K562 (cell line): ENCODE data around the gene BAG5. TPM values are rescaled to one million over a fixed set of nuclear protein-coding genes. Genes with fewer than 3 reads are reported as not detected.

Experiments
- CCAR2 ChIP-seq: fragments of 200-400 bp; formaldehyde crosslinking; IDR thresholded peaks from 2 replicates; pipeline ENCODE4 v1.6.1; 2017; ENCODE audit warnings: mild to moderate bottlenecking, low read depth, low read length
- CCNT2 ChIP-seq: IDR thresholded peaks from 2 replicates; pipeline ENCODE4 v1.6.1; 2011; ENCODE audit warnings: borderline replicate concordance, low read depth, mild to moderate bottlenecking, moderate library complexity, mixed read lengths, low read length; ENCODE audit not compliant: insufficient read length; ENCODE audit errors: extremely low read depth
- CREM ChIP-seq: IDR thresholded peaks from 2 replicates; pipeline ENCODE4 v1.6.1; 2014; ENCODE audit warnings: antibody characterized with exemption, low read depth
- ELF1 ChIP-seq: fragments of 200-800 bp; sonication (Bioruptor generic); IDR thresholded peaks from 2 replicates; pipeline ENCODE4 v1.6.1; 2016; ENCODE audit warnings: missing genetic modification characterization, missing compliant biosample characterization
- MAZ ChIP-seq, 2 experiments: fragments of 450-650 bp in 1 of 2; sonication (generic) in 1 of 2; formaldehyde crosslinking; IDR thresholded peaks in 1 of 2; conservative IDR thresholded peaks in 1 of 2; 2 replicates each; pipeline versions ENCODE4 v1.4.0 to v1.5.0; 2020; ENCODE audit warnings: mild to moderate bottlenecking in 1 of 2, missing genetic modification reagents in 1 of 2
- NR2F6 ChIP-seq: fragments of 450-650 bp; formaldehyde crosslinking; IDR thresholded peaks from 2 replicates; pipeline ENCODE4 v1.4.0; 2020; ENCODE audit warnings: mild to moderate bottlenecking
- RBFOX2 ChIP-seq: fragments of 200-400 bp; formaldehyde crosslinking; IDR thresholded peaks from 2 replicates; pipeline ENCODE4 v1.6.1; 2017; ENCODE audit warnings: low read depth, mild to moderate bottlenecking, low read length, moderate library complexity
- TBP ChIP-seq: optimal IDR thresholded peaks from 2 replicates; pipeline ENCODE3; 2011; ENCODE audit warnings: low read depth, low read length, improper control_type of control experiment
- ZFP36 ChIP-seq: fragments of 150-350 bp; IDR thresholded peaks from 2 replicates; pipeline ENCODE4 v1.6.1; 2018; ENCODE audit warnings: low read length, low read depth; ENCODE audit not compliant: partially characterized antibody
- ZFX ChIP-seq: sonication (generic); formaldehyde crosslinking; IDR thresholded peaks from 2 replicates; pipeline ENCODE4 v1.8.0; 2022; ENCODE audit warnings: mild to moderate bottlenecking, missing genetic modification reagents, moderate library complexity
- polyA plus RNA-seq, 8 experiments: library from polyadenylated mRNA; depleted of rRNA in 4 of 8; stranded (reverse) in 5 of 8; unstranded in 3 of 8; fragments of >200 nt; fragmentation: Nextera tagmentation in 2 of 8; fragmentation: Illumina TruSeq in 1 of 8; extraction: Ambion mirVana in 2 of 8; extraction: Trizol in 1 of 8; gene quantifications; 2 replicates each; pipeline versions ENCODE4 v1.2.1 to v1.2.3, GENCODE V29; 2011 to 2014; ENCODE audit warnings: inconsistent platforms in 1 of 8, missing spikeins in 1 of 8
- total RNA-seq, 7 experiments: library from RNA; depleted of rRNA in 6 of 7; stranded (reverse); fragments of >200 nt in 6 of 7; fragmentation: Illumina TruSeq in 2 of 7; extraction: Trizol in 2 of 7; gene quantifications; 2 replicates each; pipeline versions ENCODE4 v1.2.1 to v1.2.3, GENCODE V29; 2011 to 2021; ENCODE audit warnings: low replicate concordance in 1 of 7
- TF ChIP-seq, protein P1 (sequence below): sonication (generic); formaldehyde crosslinking; IDR thresholded peaks from 2 replicates; pipeline ENCODE4 v1.8.0; 2022; ENCODE audit warnings: mild to moderate bottlenecking, missing genetic modification reagents
- TF ChIP-seq, protein P2 (sequence below), 2 experiments: fragments of 450-650 bp; conservative IDR thresholded peaks; 2 replicates each; pipeline ENCODE4 v1.6.1; 2017; ENCODE audit warnings: mild to moderate bottlenecking in 2 of 2, moderate library complexity in 2 of 2
- TF ChIP-seq, protein P3 (sequence below), 2 experiments: IDR thresholded peaks; 2 replicates each; pipeline ENCODE4 v1.6.1; 2011; ENCODE audit warnings: borderline replicate concordance in 1 of 2, control low read depth in 1 of 2, low read depth in 1 of 2, low read length in 1 of 2, mild to moderate bottlenecking in 1 of 2, mixed read lengths in 1 of 2, moderate library complexity in 1 of 2; ENCODE audit not compliant: insufficient read depth in 1 of 2, insufficient read length in 1 of 2, poor library complexity in 1 of 2, severe bottlenecking in 1 of 2; ENCODE audit errors: extremely low read depth in 1 of 2
- TF ChIP-seq, protein P4 (sequence below): conservative IDR thresholded peaks from 2 replicates; pipeline ENCODE4 v1.6.1; 2011; ENCODE audit warnings: low read depth, mild to moderate bottlenecking, low read length; ENCODE audit not compliant: control insufficient read depth

The BAG5 gene
- total and polyA plus RNA-seq, 9 of the 15 experiments (the other 6 are each of a cell fraction or from before 2014, with no cell fraction given) = 7.9 to 21.4 (median 13.2) TPM

DNA sequence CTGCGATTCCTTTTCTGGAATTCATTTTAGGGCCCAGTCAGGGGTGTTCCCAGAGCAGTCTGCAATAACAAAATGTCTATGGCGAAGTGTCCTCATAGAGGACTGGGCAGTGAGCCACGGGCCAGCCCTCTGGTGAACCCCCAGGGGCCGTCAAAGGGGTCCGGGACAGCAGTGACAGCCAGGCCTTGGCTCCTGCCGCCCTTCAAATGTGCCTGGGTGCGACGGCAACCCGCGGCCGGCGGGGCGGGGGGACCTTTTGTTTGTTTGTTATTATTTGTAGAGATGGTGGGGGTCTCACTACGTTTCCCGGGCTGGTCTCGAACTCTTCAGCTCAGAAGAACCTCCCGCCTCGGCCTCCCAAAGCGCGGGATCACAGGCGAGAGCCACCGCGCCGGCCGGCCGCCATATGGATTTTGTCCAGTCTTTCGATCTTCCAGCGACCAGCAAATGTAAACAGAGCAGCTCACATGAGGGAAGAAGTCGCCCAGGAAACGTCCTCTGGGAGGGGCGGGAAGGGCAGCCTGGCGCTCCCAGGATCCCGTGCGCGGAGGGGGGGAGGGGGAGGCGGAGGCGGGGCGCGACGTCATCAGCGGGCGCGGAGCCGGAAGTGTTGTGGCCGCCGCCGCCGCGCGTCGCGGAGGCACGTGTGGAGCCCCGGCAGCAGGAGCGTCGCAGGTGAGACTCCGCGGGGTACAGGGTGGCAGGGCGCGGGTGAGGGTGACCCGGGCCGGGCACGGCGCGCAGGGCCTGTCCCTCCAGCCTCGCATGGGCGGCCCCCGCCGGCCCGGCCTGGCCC is 33.7 kb downstream of the BAG5 start, which contains the start of gene TRMT61A (continued):
- peak; percentile 54 for TF ChIP-seq ZFX (CRISPR knock-in tag)
- TF ChIP-seq CCAR2 = no peak
- TF ChIP-seq ZFP36 = peak; percentile 79
- TF ChIP-seq, protein P1, sequence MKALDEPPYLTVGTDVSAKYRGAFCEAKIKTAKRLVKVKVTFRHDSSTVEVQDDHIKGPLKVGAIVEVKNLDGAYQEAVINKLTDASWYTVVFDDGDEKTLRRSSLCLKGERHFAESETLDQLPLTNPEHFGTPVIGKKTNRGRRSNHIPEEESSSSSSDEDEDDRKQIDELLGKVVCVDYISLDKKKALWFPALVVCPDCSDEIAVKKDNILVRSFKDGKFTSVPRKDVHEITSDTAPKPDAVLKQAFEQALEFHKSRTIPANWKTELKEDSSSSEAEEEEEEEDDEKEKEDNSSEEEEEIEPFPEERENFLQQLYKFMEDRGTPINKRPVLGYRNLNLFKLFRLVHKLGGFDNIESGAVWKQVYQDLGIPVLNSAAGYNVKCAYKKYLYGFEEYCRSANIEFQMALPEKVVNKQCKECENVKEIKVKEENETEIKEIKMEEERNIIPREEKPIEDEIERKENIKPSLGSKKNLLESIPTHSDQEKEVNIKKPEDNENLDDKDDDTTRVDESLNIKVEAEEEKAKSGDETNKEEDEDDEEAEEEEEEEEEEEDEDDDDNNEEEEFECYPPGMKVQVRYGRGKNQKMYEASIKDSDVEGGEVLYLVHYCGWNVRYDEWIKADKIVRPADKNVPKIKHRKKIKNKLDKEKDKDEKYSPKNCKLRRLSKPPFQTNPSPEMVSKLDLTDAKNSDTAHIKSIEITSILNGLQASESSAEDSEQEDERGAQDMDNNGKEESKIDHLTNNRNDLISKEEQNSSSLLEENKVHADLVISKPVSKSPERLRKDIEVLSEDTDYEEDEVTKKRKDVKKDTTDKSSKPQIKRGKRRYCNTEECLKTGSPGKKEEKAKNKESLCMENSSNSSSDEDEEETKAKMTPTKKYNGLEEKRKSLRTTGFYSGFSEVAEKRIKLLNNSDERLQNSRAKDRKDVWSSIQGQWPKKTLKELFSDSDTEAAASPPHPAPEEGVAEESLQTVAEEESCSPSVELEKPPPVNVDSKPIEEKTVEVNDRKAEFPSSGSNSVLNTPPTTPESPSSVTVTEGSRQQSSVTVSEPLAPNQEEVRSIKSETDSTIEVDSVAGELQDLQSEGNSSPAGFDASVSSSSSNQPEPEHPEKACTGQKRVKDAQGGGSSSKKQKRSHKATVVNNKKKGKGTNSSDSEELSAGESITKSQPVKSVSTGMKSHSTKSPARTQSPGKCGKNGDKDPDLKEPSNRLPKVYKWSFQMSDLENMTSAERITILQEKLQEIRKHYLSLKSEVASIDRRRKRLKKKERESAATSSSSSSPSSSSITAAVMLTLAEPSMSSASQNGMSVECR (CRISPR knock-in tag) = peak; percentile 96
- TF ChIP-seq TBP = peak; percentile 56
- TF ChIP-seq MAZ (CRISPR knock-in tag; conservative IDR thresholded peaks at IDR 0.05 in 1 of 2, IDR thresholded peaks at IDR 0.05 in 1 of 2) = 0 out of 4 replicates have a peak, but pooled peaks of 1 of the 2 experiments have one; percentile 16
- TF ChIP-seq CREM = peak; percentile 94
- TF ChIP-seq, protein P2, sequence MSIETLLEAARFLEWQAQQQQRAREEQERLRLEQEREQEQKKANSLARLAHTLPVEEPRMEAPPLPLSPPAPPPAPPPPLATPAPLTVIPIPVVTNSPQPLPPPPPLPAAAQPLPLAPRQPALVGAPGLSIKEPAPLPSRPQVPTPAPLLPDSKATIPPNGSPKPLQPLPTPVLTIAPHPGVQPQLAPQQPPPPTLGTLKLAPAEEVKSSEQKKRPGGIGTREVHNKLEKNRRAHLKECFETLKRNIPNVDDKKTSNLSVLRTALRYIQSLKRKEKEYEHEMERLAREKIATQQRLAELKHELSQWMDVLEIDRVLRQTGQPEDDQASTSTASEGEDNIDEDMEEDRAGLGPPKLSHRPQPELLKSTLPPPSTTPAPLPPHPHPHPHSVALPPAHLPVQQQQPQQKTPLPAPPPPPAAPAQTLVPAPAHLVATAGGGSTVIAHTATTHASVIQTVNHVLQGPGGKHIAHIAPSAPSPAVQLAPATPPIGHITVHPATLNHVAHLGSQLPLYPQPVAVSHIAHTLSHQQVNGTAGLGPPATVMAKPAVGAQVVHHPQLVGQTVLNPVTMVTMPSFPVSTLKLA (conservative IDR thresholded peaks at IDR 0.05) = peak; percentile 57 to 85
- TF ChIP-seq NR2F6 (CRISPR knock-in tag) = no peak
- peak; percentile 77 for TF ChIP-seq RBFOX2
- TF ChIP-seq, protein P3, sequence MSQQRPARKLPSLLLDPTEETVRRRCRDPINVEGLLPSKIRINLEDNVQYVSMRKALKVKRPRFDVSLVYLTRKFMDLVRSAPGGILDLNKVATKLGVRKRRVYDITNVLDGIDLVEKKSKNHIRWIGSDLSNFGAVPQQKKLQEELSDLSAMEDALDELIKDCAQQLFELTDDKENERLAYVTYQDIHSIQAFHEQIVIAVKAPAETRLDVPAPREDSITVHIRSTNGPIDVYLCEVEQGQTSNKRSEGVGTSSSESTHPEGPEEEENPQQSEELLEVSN (IDR thresholded peaks at IDR 0.05; ENCODE audit: borderline replicate concordance in 1 of 2, extremely low read depth in 1 of 2, insufficient read depth in 1 of 2, insufficient read length in 1 of 2, low read depth in 1 of 2, low read length in 1 of 2, poor library complexity in 1 of 2, severe bottlenecking in 1 of 2) = peak; percentile 40 to 65
- peak; percentile 94 for TF ChIP-seq ELF1 (tag)
- peak; percentile 37 for TF ChIP-seq CCNT2
- TF ChIP-seq, protein P4, sequence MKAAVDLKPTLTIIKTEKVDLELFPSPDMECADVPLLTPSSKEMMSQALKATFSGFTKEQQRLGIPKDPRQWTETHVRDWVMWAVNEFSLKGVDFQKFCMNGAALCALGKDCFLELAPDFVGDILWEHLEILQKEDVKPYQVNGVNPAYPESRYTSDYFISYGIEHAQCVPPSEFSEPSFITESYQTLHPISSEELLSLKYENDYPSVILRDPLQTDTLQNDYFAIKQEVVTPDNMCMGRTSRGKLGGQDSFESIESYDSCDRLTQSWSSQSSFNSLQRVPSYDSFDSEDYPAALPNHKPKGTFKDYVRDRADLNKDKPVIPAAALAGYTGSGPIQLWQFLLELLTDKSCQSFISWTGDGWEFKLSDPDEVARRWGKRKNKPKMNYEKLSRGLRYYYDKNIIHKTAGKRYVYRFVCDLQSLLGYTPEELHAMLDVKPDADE = peak; percentile 95; the same call in 1 of the 2 replicates
